Hepatocyte (in vitro differentiated cells): ENCODE data around the gene GNB1L.

Experiments
- CTCF ChIP-seq: fragments of 200-600 bp; sonication (generic); IDR thresholded peaks from 2 replicates; pipeline ENCODE4 v1.5.1; 2016; ENCODE audit warnings: antibody characterized with exemption, mild to moderate bottlenecking; ENCODE audit not compliant: poor library complexity
- EZH2 ChIP-seq: fragments of 200-600 bp; sonication (generic); IDR thresholded peaks from 2 replicates; pipeline ENCODE4 v1.6.1; 2016; ENCODE audit warnings: antibody characterized with exemption, mild to moderate bottlenecking, borderline replicate concordance

- no peak for TF ChIP-seq CTCF
- no peak for TF ChIP-seq EZH2
Observed at GRCh38 chr22:19757140-19757984, 97.3 kb downstream of the GNB1L start.
